ENCODE data around the gene TM4SF20. TPM values are rescaled to one million over a fixed set of nuclear protein-coding genes. Genes with fewer than 3 reads are reported as not detected.
A peak's percentile ranks its signal among the peaks of the same experiment; 100 is the strongest.

The TM4SF20 gene
- total and polyA plus RNA-seq, 7 donors = 0.14 TPM; not detected in 6

DNA sequence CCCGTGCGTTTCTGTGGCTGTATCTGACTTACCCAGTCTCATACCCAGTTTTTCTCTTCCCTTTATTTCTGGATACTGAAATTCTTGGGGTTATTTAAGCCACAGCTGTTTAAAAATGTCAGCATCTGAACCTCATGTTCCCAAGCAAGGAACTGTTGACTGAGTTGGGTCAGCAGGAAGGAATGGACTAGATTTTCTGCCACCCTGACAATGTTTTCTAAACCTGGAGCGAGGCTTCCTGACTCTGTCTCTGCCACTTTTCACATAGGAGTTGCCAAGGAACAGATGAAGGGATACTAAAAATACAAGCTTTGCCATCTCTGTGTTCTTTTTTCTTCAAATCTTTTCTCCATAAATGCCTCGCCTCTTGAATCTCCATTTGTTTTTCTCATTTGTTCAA, 37.6 kb upstream of the TM4SF20 start:
- TF ChIP-seq CTCF (IDR thresholded peaks at IDR 0.05) = no peak
- WGBS, 3 donors = 48 to 55% (median 53%) methylated on average over 4 of the region's 4 CpGs

GRCh38 chr2:227415538-227416424, 36.7 kb upstream of the TM4SF20 start:
- peak; percentile 52 to 62 for DNase-seq
- intact Hi-C loops (cut with DNase I) = no loop called here
- no peaks in the 10 kb centered on the region for H3K9me3 ChIP-seq
- TF ChIP-seq CTCF (IDR thresholded peaks at IDR 0.05) = no peak
- H3K4me3 ChIP-seq = no peak overlapping the region
- ATAC-seq = peak; percentile 60 to 71 (median 64)
- H3K4me1 ChIP-seq = peaks cover 5% of the 10 kb centered on the region
- H3K36me3 ChIP-seq (ENCODE audit: insufficient read depth in 1 of 2, low read depth in 1 of 2) = no peaks in the 10 kb centered on the region
- no peaks in the 10 kb centered on the region for H3K27me3 ChIP-seq (ENCODE audit: insufficient read depth in 3 of 3, low read length in 2 of 3)
- 31 to 45% (median 34%) methylated on average over 10 of the region's 10 CpGs for WGBS, 3 donors
- H3K27ac ChIP-seq = peak overlapping the region; percentile 30

More for the DNA sequence above, 37.6 kb upstream of the TM4SF20 start:
- DNase-seq (no peak), ATAC-seq (peak in 1 of 4 donors; percentile 38)
- Histone ChIP-seq H3K9me3 (no peaks in the 10 kb centered on the region), H3K27me3 (ENCODE audit: insufficient read depth in 3 of 3, low read length in 2 of 3) (no peaks in the 10 kb centered on the region), H3K4me1 (peaks cover 5% of the 10 kb centered on the region), H3K4me3 (no peak overlapping the region), H3K36me3 (ENCODE audit: insufficient read depth in 1 of 2, low read depth in 1 of 2) (no peaks in the 10 kb centered on the region), H3K27ac (no peak overlapping the region)
- intact Hi-C loops (cut with DNase I) = no loop called here

DNA sequence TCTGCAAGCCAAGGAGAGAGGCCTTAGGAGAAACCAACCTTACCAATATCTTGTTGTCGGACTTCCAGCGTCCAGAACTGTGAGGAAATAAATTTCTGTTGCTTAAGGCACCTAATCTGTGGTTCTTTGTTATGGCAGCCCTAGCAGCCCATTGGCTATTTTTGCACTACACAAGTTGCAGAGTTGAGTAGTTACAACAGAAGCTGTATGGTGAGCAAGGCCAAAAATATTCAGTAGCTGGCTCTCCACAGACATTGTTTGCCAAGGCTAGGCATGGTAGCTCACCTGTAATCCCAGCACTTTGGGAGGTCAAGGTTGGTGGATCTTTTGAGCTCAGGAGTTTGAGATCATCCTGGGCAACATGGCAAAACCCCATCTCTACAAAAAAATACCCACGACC, 35.7 kb upstream of the TM4SF20 start:
- H3K27ac ChIP-seq = no peak overlapping the region
- H3K4me1 ChIP-seq = peaks cover 5% of the 10 kb centered on the region
- DNase-seq = no peak
- 75 to 87% (median 76%) methylated on average over 3 of the region's 3 CpGs for WGBS, 3 donors
- no peaks in the 10 kb centered on the region for H3K27me3 ChIP-seq (ENCODE audit: insufficient read depth in 3 of 3, low read length in 2 of 3)
- ATAC-seq = peak in 2 of 4 donors; percentile 43 to 56
- intact Hi-C loops (cut with DNase I) = no loop called here
- no peak overlapping the region for H3K4me3 ChIP-seq
- TF ChIP-seq CTCF (IDR thresholded peaks at IDR 0.05) = no peak
- no peaks in the 10 kb centered on the region for H3K9me3 ChIP-seq
- H3K36me3 ChIP-seq (ENCODE audit: insufficient read depth in 1 of 2, low read depth in 1 of 2) = no peaks in the 10 kb centered on the region

GRCh38 chr2:227413371-227413770, 34.3 kb upstream of the TM4SF20 start:
- peaks cover 5% of the 10 kb centered on the region for H3K4me1 ChIP-seq
- no peak overlapping the region for H3K27ac ChIP-seq
- DNase-seq = no peak
- no peak for TF ChIP-seq CTCF (IDR thresholded peaks at IDR 0.05)
- 71 to 80% (median 78%) methylated on average over 8 of the region's 8 CpGs for WGBS, 3 donors
- H3K4me3 ChIP-seq = no peak overlapping the region
- no peak for ATAC-seq
- intact Hi-C loops (cut with DNase I) = no loop called here
- no peaks in the 10 kb centered on the region for H3K27me3 ChIP-seq (ENCODE audit: insufficient read depth in 3 of 3, low read length in 2 of 3)
- no peaks in the 10 kb centered on the region for H3K36me3 ChIP-seq (ENCODE audit: insufficient read depth in 1 of 2, low read depth in 1 of 2)
- no peaks in the 10 kb centered on the region for H3K9me3 ChIP-seq
